ENCODE results near the gene SLC4A11.
"Not testable (repeated sequence)": the region's sequence is repeated elsewhere in the genome, so short reads cannot be mapped to it uniquely, and the experiment has no call there.

The SLC4A11 gene

GRCh38 chr20:3194617-3195280, 44.2 kb downstream of the SLC4A11 start:
- no peaks in the 10 kb centered on the region for H3K4me1 ChIP-seq
- peaks cover 92 to 100% (median 98%) of the 10 kb centered on the region in 11 experiments for H3K36me3 ChIP-seq
- no peak overlapping the region for H3K4me2 ChIP-seq
- no peak overlapping the region for H3K4me3 ChIP-seq
- H4K20me1 ChIP-seq, result peaks cover 0 to 51% (median 0%) of the 10 kb centered on the region in 11 experiments; a peak in 6 of 22 replicates
- H3K9ac ChIP-seq, result no peak overlapping the region
- no peak for TF ChIP-seq Cebpa-rat (IDR thresholded peaks at IDR 0.05)
- H3K27ac ChIP-seq, result no peak overlapping the region
- no peaks in the 10 kb centered on the region for H3K9me3 ChIP-seq (replicated peaks in 1 of 11)
- H3K27me3 ChIP-seq, result no peaks in the 10 kb centered on the region

GRCh38 chr20:3193806-3194616, 45.0 kb downstream of the SLC4A11 start:
- H3K4me2 ChIP-seq, result no peak overlapping the region
- no peak overlapping the region for H3K27ac ChIP-seq
- no peak for TF ChIP-seq Cebpa-rat (IDR thresholded peaks at IDR 0.05)
- no peak overlapping the region for H3K9ac ChIP-seq
- peaks cover 0 to 44% (median 0%) of the 10 kb centered on the region in 11 experiments; a peak in 6 of 22 replicates for H4K20me1 ChIP-seq
- peaks cover 87 to 99% (median 97%) of the 10 kb centered on the region in 11 experiments for H3K36me3 ChIP-seq
- no peak overlapping the region for H3K4me3 ChIP-seq
- H3K9me3 ChIP-seq (replicated peaks in 1 of 11), result no peaks in the 10 kb centered on the region
- no peaks in the 10 kb centered on the region for H3K27me3 ChIP-seq
- no peaks in the 10 kb centered on the region for H3K4me1 ChIP-seq

- Histone ChIP-seq H3K27ac (no peak overlapping the region), H3K4me2 (no peak overlapping the region), H3K9me3 (replicated peaks in 1 of 11) (no peaks in the 10 kb centered on the region), H4K20me1 (peaks cover 0 to 41% (median 0%) of the 10 kb centered on the region in 11 experiments; a peak in 6 of 22 replicates), H3K9ac (no peak overlapping the region), H3K4me3 (no peak overlapping the region), H3K36me3 (peaks cover 79 to 99% (median 93%) of the 10 kb centered on the region in 11 experiments), H3K4me1 (no peaks in the 10 kb centered on the region), H3K27me3 (no peaks in the 10 kb centered on the region)
- TF ChIP-seq Cebpa-rat (IDR thresholded peaks at IDR 0.05), result no peak
Observed at GRCh38 chr20:3192226-3193015, 46.6 kb downstream of the SLC4A11 start.

GRCh38 chr20:3190681-3191111, 48.3 kb downstream of the SLC4A11 start:
- H3K9me3 ChIP-seq (replicated peaks in 1 of 11), result no peaks in the 10 kb centered on the region
- peaks cover 0 to 41% (median 0%) of the 10 kb centered on the region in 11 experiments; a peak in 6 of 22 replicates for H4K20me1 ChIP-seq
- peaks cover 64 to 81% (median 77%) of the 10 kb centered on the region in 11 experiments for H3K36me3 ChIP-seq

GRCh38 chr20:3189561-3190131, 49.3 kb downstream of the SLC4A11 start:
- Histone ChIP-seq H3K9me3 (replicated peaks in 1 of 11) (no peaks in the 10 kb centered on the region), H3K4me2 (no peak overlapping the region), H4K20me1 (peaks cover 0 to 36% (median 0%) of the 10 kb centered on the region in 11 experiments; a peak in 6 of 22 replicates), H3K4me1 (no peaks in the 10 kb centered on the region; a peak in 1 of 20 replicates), H3K27ac (no peak overlapping the region), H3K4me3 (no peak overlapping the region), H3K27me3 (no peaks in the 10 kb centered on the region), H3K36me3 (peaks cover 54 to 71% (median 67%) of the 10 kb centered on the region in 11 experiments), H3K9ac (no peak overlapping the region)
- TF ChIP-seq Cebpa-rat (IDR thresholded peaks at IDR 0.05), result no peak

More at GRCh38 chr20:3190681-3191111, 48.3 kb downstream of the SLC4A11 start:
- no peaks in the 10 kb centered on the region for H3K27me3 ChIP-seq
- H3K27ac ChIP-seq, result no peak overlapping the region
- no peak overlapping the region for H3K4me2 ChIP-seq
- no peak for TF ChIP-seq Cebpa-rat (IDR thresholded peaks at IDR 0.05)
- H3K4me3 ChIP-seq, result no peak overlapping the region
- H3K4me1 ChIP-seq, result no peaks in the 10 kb centered on the region
- no peak overlapping the region for H3K9ac ChIP-seq

- Histone ChIP-seq H3K9ac (no peak overlapping the region), H3K36me3 (peaks cover 46 to 64% (median 60%) of the 10 kb centered on the region in 11 experiments), H4K20me1 (peaks cover 0 to 31% (median 0%) of the 10 kb centered on the region in 11 experiments; a peak in 5 of 22 replicates), H3K4me3 (no peak overlapping the region), H3K9me3 (replicated peaks in 1 of 11) (no peaks in the 10 kb centered on the region), H3K27ac (no peak overlapping the region), H3K4me1 (no peaks in the 10 kb centered on the region; a peak in 1 of 20 replicates), H3K27me3 (no peaks in the 10 kb centered on the region), H3K4me2 (no peak overlapping the region)
- no peak for TF ChIP-seq Cebpa-rat (IDR thresholded peaks at IDR 0.05)
Observed at GRCh38 chr20:3188823-3189413, 50.1 kb downstream of the SLC4A11 start.

GRCh38 chr20:3187861-3188260, 51.1 kb downstream of the SLC4A11 start:
- H3K27me3 ChIP-seq; H3K9ac ChIP-seq; H3K4me2 ChIP-seq; H3K27ac ChIP-seq; H3K4me1 ChIP-seq; H3K9me3 ChIP-seq (replicated peaks in 1 of 11); H3K4me3 ChIP-seq: not testable (repeated sequence)
- peaks cover 36 to 53% (median 49%) of the 10 kb centered on the region in 11 experiments for H3K36me3 ChIP-seq
- peaks cover 0 to 23% (median 0%) of the 10 kb centered on the region in 11 experiments; a peak in 5 of 22 replicates for H4K20me1 ChIP-seq

- H3K4me3 ChIP-seq, result no peak overlapping the region
- H3K4me2 ChIP-seq, result no peak overlapping the region
- H3K9me3 ChIP-seq (replicated peaks in 1 of 11), result no peaks in the 10 kb centered on the region
- no peaks in the 10 kb centered on the region; a peak in 1 of 20 replicates for H3K4me1 ChIP-seq
- peaks cover 4 to 16% (median 11%) of the 10 kb centered on the region in 11 experiments; a peak in 15 of 22 replicates for H3K36me3 ChIP-seq
- H3K27me3 ChIP-seq, result no peaks in the 10 kb centered on the region
- H3K9ac ChIP-seq, result no peak overlapping the region
- TF ChIP-seq Cebpa-rat (IDR thresholded peaks at IDR 0.05), result no peak
- H3K27ac ChIP-seq, result no peak overlapping the region
- no peaks in the 10 kb centered on the region for H4K20me1 ChIP-seq
Observed at GRCh38 chr20:3183896-3184612, 54.9 kb downstream of the SLC4A11 start.

GRCh38 chr20:3182429-3182828, 56.6 kb downstream of the SLC4A11 start:
- not testable (repeated sequence) for H3K4me3 ChIP-seq

More at GRCh38 chr20:3182429-3182828, 56.6 kb downstream of the SLC4A11 start:
- not testable (repeated sequence) for H3K27ac ChIP-seq; H3K4me1 ChIP-seq; H3K27me3 ChIP-seq; H4K20me1 ChIP-seq; H3K9me3 ChIP-seq (replicated peaks in 1 of 11); H3K4me2 ChIP-seq; H3K36me3 ChIP-seq; H3K9ac ChIP-seq
